Choroid plexus epithelial cell (primary cell): Measurements from ENCODE around the gene ZNF688.

Source experiments
- DNase-seq: peaks from one replicate; pipeline ENCODE4 v3.0.0-alpha.2; 2010; ENCODE audit warnings: low read depth
- H3K4me3 ChIP-seq: 2 replicates; pipeline ENCODE4 v1.5.1; 2011; ENCODE audit warnings: low read depth, mild to moderate bottlenecking, control low read depth, low read length, moderate library complexity
- TF ChIP-seq, protein P1 (sequence below): conservative IDR thresholded peaks from 2 replicates; pipeline ENCODE4 v1.5.1; 2011; ENCODE audit warnings: low read depth, mild to moderate bottlenecking, control low read depth, inconsistent platforms, low read length, moderate library complexity

ZNF688 gene

DNA sequence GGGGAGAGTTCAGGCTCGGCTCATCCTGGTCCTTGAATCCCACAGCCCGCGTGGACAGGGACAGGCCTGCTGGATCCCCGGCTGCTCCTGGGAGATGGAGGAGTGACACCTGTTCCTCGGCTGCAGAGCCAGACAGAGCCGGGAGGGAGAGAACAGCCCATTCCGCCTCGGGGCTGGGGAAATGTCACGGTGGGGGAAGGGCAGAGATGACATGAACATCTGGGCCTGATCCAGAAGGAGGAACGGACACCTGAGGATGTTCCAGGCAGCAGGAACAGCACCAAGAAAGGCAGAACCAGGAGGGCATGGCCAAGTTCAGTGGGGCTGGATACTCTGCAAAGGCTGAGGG lies 15.4 kb downstream of the ZNF688 start:
- no peak for DNase-seq
- TF ChIP-seq, protein P1, sequence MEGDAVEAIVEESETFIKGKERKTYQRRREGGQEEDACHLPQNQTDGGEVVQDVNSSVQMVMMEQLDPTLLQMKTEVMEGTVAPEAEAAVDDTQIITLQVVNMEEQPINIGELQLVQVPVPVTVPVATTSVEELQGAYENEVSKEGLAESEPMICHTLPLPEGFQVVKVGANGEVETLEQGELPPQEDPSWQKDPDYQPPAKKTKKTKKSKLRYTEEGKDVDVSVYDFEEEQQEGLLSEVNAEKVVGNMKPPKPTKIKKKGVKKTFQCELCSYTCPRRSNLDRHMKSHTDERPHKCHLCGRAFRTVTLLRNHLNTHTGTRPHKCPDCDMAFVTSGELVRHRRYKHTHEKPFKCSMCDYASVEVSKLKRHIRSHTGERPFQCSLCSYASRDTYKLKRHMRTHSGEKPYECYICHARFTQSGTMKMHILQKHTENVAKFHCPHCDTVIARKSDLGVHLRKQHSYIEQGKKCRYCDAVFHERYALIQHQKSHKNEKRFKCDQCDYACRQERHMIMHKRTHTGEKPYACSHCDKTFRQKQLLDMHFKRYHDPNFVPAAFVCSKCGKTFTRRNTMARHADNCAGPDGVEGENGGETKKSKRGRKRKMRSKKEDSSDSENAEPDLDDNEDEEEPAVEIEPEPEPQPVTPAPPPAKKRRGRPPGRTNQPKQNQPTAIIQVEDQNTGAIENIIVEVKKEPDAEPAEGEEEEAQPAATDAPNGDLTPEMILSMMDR: no peak

DNA sequence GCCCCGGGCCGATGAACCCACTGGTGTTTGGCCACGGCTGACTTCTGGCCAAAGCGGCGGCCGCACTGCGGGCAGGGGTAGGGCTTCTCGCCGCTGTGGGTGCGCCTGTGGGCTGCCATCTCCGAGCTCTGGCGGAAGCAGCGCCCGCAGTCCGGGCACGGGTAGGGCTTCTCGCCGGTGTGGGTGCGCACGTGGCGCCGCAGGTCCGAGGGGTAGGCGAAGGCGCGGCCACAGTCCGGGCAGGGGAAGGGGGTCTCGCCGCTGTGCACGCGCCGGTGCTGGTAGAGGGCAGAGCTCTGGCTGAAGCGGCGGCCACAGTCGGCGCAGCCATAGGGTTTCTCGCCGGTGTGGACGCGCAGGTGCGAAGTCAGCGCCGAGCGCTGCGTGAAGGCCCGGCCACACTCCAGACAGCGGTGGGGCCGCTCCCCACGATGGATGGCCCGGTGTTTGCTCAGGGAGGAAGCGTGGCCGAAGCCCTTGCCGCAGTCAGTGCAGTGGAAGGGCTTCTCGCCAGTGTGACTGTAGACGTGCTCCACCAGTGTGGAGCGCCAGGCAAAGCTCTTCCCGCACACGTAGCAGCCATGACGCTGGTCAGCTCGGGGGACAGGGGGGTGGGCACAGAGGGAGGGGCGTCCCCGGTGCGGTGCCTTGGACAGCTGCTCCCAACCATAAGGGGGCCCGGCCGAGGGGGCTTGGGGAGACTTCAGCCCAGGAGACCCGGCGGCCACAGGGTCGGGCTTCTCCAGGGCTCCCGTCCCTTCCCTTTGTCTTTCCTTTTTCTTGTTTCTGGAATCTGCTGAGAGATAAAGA lies 16.0 kb downstream of the ZNF688 start:
- TF ChIP-seq, protein P1: no peak
- H3K4me3 ChIP-seq: no peak overlapping the region
- no peak for DNase-seq

More for the DNA sequence above, 15.4 kb downstream of the ZNF688 start:
- H3K4me3 ChIP-seq: no peak overlapping the region

DNA sequence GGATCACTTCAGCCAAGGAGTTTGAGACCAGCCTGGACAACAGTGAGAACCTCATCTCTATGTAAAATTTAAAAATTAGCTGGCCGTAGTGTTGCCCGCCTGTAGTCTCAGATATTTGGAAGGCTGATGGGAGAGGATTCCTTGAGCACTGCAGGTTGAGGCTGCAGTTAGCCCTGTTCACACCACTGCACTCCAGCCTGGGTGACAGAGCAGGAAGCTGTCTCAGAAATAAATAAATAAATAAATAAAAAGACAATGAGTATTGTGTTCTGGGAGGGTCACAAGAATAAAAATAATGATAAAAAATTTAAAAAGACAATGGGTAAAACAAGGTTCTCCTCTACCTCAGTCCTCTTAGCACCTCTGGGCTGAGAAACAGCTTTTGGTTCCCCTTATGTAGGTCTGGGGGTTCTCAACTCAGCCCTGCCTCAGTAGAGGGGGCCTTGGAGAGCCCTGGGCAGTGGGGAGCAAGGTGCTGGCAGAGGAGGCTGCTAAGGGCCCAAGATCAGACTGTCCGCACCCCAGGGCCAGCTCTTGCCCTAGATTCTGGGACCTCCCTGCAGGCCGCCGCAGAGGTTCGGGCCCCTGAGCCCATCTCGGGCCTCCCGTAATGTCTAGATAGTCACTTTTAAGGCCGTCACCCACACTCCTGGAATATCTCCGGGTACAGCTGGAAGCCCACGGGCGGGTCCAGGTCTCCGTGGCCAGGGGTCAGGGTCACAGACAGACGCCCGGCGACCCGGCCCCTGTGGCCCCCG lies 16.8 kb downstream of the ZNF688 start:
- no peak for DNase-seq
- no peak overlapping the region for H3K4me3 ChIP-seq
- TF ChIP-seq, protein P1: no peak

DNA sequence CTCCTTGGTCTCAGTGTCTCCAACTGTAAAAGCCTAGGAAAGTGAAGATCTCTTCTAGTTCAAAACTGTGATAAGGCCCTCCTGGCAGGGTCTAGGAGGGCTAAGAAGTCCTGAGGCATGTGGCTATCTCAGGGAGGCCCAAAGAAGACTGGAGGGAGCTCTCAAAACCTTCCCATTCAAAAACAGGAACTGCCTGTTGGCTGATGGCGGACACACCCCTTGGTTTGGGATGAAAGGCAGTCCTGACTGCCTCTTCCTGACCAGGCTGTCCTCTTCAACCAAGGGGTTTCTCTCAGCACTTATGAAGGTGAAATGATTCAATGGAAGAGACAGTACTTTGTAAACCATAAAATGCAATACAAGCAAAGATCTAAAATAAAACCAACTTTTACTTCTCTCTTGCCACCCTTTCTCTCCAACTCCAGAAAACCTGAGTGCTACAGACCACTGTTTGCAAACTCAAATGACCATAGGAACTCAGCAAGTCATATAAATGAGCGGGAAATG lies 18.1 kb downstream of the ZNF688 start:
- DNase-seq: no peak
- H3K4me3 ChIP-seq: no peak overlapping the region
- TF ChIP-seq, protein P1: no peak

DNA sequence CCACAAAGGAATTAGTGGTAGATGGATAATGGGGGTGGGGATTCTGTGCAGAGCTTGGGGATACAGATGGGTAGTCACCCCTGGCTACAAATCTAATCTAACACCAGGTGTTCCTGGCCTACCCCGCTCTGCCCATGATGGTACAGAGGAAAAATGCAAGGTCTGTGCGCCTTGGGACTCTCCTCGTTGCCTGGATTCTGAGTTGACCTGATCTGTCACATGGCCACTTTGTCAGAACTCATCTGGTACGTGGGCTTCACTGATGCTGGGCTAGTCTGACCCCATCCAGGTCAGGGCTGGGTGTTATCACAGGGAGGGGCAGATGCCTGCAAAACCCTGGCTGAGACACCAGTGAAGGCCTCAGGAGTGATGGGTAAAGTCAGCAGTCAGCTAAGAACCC lies 18.6 kb downstream of the ZNF688 start:
- no peak for DNase-seq

DNA sequence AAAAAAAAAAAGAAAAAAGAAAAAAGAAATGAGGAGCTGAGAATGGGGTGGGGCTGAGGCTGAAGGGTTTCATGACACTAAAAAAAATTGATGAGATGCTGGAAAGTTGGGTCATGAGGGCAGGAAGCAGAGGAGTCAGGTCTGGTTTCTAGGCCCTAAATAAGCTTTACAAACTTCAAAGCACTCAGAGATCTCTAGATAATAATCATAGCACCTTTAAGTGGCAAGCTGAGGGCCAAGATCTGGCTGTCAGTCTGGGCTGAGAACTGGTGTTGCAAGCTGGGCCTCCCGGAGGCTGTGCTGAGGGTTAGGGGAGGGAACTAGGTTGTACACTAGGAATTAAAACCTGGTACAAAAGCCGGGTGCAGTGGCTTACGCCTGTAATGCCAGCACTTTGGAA lies 19.7 kb downstream of the ZNF688 start:
- no peak for DNase-seq
- H3K4me3 ChIP-seq: no peak overlapping the region
- TF ChIP-seq, protein P1: no peak

More for the DNA sequence above, 18.6 kb downstream of the ZNF688 start:
- TF ChIP-seq, protein P1: no peak
- no peak overlapping the region for H3K4me3 ChIP-seq
